HG03139 (cell line): ENCODE results near the gene CCR5.

ENCODE experiments used
- ATAC-seq: cut with Tn5 transposase; IDR thresholded peaks from one replicate; pipeline ENCODE4 v1.9.1; 2021; ENCODE audit not compliant: unreplicated experiment

CCR5 gene

DNA sequence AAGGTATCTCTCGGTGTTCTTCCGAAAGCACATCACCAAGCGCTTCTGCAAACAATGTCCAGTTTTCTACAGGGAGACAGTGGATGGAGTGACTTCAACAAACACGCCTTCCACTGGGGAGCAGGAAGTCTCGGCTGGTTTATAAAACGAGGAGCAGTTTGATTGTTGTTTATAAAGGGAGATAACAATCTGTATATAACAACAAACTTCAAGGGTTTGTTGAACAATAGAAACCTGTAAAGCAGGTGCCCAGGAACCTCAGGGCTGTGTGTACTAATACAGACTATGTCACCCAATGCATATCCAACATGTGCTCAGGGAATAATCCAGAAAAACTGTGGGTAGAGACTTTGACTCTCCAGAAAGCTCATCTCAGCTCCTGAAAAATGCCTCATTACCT lies 12.3 kb upstream of the CCR5 start:
- no peak for ATAC-seq

DNA sequence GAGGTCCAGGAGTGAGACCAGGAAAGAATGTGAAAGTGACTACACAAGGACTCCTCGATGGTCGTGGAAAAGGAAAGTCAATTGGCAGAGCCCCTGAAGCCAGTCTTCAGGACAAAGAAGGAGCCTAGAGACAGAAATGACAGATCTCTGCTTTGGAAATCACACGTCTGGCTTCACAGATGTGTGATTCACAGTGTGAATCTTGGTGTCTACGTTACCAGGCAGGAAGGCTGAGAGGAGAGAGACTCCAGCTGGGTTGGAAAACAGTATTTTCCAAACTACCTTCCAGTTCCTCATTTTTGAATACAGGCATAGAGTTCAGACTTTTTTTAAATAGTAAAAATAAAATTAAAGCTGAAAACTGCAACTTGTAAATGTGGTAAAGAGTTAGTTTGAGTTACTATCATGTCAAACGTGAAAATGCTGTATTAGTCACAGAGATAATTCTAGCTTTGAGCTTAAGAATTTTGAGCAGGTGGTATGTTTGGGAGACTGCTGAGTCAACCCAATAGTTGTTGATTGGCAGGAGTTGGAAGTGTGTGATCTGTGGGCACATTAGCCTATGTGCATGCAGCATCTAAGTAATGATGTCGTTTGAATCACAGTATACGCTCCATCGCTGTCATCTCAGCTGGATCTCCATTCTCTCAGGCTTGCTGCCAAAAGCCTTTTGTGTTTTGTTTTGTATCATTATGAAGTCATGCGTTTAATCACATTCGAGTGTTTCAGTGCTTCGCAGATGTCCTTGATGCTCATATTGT lies 10.8 kb upstream of the CCR5 start:
- ATAC-seq: no peak

DNA sequence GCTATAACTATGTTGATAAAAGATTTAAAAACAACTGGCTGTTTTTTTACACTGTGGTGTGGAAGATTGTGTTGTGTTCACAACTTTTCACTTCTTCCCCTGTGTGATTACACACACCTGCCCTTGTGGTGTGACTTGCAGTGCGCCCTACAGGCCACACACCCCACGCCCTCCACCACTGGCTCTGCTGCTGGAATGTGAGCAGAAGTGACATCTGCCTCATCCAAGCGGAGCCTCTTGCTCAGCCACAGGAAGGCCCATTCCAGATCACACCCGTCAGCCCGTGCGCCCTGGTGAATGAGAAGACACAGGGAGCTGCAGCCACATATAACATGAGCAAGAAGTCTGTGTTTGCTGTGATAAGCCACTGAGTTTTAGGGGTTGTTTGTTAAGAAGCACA lies 9.8 kb upstream of the CCR5 start:
- ATAC-seq: no peak

DNA sequence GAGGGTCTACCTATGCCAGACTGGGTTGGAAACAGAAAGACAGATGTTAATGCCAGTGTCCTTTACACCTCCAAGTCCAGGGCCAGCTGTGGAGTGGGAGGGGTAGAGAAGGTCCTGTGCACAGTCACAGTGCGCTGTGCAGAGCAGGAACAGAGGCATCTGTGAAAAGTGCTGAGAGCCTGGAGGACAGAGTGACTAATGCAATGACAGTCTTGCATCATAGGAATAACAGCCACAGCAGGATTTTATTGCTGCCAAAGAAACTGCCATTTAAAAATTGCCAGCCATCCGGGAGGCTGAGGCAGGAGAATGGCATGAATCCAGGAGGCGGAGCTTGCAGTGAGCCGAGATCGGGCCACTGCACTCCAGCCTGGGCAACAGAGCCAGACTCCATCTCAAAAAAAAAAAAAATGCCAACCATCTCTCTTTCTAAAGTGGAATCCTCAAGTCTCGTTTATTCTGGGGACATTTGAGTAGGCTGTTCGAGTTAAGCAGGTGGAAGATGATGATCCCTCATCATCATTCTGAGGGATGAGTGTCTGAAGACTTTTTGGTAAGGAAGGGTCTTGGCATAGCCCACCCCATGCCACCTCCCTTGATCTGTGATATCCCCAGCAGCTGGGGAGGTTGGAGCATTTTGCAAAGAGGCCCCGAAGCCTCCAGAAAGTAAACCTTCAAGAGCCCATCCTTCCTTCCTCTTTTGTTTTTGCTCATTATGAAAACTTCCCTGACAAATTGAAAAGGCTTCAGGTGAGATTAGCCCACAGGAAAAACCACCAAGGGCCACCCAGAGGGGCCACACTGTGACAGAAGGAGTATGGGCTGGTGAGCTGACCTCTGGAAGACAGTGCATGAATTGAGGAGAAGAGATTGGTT lies 9.1 kb upstream of the CCR5 start:
- no peak for ATAC-seq

DNA sequence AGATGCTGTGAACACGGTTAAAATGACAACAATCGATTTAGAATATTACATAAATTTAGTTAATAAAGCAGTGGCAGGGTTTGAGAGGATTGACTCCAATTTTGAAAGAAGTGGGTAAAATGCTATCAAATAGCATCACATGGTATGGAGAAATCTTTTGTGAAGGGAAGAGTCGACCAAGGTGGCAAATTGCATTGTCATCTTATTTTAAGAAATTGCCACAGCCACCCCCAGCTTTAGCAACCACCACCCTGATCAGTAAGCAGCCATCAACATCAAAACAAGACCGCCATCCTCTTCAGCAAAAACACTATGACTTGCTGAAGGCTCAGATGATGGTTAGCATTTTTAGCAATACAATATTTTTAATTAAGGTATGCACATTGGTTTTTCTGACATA lies 5.7 kb upstream of the CCR5 start:
- no peak for ATAC-seq

DNA sequence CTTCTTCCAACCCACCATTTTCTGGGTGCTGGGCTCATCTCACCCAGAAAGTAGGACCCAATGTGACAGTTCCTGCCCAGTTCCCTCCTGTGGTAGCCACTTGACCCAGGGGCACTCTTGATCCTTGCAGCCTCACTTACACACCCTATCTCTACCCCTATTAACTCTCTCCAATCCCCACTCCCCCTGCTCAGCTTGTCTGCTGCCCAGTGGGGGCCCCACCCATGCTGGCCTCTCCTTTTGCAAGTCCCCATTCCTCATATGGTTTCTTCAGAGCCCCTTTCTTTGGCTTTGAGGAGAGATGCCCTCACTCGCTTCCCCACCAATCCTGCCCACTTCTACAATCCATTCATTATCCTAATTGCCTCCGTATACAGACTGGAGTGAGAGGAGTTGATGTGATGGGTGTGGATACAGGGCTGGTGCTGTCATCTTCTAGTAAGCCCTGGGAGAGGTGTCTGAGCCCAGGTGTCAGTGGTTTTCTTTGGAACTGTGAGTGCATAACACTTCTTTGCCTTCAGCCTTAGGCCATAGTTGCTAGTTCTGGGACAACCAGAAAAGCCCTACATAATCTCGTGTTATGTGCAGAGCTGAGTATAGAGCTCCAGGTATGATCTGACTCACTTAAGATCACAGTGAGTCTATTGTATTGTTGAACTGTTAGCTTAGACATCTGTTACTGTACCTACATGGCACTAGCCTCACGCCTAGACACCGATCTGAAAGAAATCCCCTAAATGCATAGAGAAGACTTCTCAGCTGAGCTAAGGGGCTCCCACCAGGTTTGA lies 4.8 kb upstream of the CCR5 start:
- ATAC-seq: no peak

DNA sequence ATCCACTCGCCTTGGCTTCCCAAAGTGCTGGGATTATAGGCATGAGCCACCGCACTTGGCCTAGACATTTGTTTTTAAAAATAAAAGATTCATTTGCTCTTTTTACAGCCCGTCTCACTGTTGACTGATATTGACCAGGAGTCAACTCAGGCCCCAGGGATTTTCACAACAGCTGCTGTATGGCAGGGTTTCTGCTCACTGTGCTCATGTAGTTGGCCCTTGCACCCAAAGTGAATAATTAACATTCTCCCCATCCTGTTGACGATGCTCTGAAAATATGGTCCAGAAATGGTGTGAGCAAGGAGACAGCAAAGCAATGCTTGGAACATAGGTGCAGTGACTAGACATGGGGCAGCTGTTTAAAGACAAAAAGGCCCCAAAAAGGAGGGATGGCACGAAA lies 2.9 kb upstream of the CCR5 start:
- no peak for ATAC-seq

DNA sequence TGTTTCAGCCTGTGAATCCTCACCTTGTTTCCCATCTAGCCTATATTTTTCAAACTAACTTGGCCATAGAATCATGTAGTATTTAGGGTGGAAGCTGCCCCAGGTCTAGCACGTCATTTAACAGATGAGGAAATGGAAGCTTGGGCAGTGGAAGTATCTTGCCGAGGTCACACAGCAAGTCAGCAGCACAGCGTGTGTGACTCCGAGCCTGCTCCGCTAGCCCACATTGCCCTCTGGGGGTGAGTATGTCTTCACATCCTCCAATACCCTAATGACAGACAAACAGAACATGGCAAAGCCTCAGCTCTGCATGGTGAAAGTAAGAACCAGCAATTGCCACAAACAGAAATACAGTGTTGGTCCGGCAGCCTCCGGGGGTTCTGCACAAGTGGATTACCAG lies 2.2 kb upstream of the CCR5 start:
- ATAC-seq: no peak

DNA sequence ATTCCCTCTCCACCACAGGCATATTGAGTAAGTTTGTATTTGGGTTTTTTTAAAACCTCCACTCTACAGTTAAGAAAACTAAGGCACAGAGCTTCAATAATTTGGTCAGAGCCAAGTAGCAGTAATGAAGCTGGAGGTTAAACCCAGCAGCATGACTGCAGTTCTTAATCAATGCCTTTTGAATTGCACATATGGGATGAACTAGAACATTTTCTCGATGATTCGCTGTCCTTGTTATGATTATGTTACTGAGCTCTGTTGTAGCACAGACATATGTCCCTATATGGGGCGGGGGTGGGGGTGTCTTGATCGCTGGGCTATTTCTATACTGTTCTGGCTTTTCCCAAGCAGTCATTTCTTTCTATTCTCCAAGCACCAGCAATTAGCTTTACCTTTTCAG lies 1.6 kb upstream of the CCR5 start:
- no peak for ATAC-seq

DNA sequence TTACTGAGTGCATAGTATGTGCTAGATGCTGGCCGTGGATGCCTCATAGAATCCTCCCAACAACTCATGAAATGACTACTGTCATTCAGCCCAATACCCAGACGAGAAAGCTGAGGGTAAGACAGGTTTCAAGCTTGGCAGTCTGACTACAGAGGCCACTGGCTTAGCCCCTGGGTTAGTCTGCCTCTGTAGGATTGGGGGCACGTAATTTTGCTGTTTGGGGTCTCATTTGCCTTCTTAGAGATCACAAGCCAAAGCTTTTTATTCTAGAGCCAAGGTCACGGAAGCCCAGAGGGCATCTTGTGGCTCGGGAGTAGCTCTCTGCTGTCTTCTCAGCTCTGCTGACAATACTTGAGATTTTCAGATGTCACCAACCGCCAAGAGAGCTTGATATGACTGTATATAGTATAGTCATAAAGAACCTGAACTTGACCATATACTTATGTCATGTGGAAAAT lies 1.0 kb upstream of the CCR5 start:
- no peak for ATAC-seq

DNA sequence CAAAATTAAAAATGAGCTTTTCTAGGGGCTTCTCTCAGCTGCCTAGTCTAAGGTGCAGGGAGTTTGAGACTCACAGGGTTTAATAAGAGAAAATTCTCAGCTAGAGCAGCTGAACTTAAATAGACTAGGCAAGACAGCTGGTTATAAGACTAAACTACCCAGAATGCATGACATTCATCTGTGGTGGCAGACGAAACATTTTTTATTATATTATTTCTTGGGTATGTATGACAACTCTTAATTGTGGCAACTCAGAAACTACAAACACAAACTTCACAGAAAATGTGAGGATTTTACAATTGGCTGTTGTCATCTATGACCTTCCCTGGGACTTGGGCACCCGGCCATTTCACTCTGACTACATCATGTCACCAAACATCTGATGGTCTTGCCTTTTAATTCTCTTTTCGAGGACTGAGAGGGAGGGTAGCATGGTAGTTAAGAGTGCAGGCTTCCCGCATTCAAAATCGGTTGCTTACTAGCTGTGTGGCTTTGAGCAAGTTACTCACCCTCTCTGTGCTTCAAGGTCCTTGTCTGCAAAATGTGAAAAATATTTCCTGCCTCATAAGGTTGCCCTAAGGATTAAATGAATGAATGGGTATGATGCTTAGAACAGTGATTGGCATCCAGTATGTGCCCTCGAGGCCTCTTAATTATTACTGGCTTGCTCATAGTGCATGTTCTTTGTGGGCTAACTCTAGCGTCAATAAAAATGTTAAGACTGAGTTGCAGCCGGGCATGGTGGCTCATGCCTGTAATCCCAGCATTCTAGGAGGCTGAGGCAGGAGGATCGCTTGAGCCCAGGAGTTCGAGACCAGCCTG lies 984 bp downstream of the CCR5 start:
- ATAC-seq: no peak

DNA sequence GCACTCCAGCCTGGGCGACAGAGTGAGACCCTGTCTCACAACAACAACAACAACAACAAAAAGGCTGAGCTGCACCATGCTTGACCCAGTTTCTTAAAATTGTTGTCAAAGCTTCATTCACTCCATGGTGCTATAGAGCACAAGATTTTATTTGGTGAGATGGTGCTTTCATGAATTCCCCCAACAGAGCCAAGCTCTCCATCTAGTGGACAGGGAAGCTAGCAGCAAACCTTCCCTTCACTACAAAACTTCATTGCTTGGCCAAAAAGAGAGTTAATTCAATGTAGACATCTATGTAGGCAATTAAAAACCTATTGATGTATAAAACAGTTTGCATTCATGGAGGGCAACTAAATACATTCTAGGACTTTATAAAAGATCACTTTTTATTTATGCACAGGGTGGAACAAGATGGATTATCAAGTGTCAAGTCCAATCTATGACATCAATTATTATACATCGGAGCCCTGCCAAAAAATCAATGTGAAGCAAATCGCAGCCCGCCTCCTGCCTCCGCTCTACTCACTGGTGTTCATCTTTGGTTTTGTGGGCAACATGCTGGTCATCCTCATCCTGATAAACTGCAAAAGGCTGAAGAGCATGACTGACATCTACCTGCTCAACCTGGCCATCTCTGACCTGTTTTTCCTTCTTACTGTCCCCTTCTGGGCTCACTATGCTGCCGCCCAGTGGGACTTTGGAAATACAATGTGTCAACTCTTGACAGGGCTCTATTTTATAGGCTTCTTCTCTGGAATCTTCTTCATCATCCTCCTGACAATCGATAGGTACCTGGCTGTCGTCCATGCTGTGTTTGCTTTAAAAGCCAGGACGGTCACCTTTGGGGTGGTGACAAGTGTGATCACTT lies 2.0 kb downstream of the CCR5 start:
- ATAC-seq: no peak

DNA sequence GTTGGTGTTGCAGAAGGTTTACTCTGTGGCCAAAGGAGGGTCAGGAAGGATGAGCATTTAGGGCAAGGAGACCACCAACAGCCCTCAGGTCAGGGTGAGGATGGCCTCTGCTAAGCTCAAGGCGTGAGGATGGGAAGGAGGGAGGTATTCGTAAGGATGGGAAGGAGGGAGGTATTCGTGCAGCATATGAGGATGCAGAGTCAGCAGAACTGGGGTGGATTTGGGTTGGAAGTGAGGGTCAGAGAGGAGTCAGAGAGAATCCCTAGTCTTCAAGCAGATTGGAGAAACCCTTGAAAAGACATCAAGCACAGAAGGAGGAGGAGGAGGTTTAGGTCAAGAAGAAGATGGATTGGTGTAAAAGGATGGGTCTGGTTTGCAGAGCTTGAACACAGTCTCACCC lies 4.0 kb downstream of the CCR5 start:
- ATAC-seq: no peak

DNA sequence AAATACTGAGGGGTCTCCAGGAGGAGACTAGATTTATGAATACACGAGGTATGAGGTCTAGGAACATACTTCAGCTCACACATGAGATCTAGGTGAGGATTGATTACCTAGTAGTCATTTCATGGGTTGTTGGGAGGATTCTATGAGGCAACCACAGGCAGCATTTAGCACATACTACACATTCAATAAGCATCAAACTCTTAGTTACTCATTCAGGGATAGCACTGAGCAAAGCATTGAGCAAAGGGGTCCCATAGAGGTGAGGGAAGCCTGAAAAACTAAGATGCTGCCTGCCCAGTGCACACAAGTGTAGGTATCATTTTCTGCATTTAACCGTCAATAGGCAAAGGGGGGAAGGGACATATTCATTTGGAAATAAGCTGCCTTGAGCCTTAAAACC lies 4.5 kb downstream of the CCR5 start:
- ATAC-seq: no peak

DNA sequence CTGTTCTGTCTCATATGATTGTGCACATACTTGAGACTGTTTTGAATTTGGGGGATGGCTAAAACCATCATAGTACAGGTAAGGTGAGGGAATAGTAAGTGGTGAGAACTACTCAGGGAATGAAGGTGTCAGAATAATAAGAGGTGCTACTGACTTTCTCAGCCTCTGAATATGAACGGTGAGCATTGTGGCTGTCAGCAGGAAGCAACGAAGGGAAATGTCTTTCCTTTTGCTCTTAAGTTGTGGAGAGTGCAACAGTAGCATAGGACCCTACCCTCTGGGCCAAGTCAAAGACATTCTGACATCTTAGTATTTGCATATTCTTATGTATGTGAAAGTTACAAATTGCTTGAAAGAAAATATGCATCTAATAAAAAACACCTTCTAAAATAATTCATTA lies 5.1 kb downstream of the CCR5 start:
- ATAC-seq: no peak

DNA sequence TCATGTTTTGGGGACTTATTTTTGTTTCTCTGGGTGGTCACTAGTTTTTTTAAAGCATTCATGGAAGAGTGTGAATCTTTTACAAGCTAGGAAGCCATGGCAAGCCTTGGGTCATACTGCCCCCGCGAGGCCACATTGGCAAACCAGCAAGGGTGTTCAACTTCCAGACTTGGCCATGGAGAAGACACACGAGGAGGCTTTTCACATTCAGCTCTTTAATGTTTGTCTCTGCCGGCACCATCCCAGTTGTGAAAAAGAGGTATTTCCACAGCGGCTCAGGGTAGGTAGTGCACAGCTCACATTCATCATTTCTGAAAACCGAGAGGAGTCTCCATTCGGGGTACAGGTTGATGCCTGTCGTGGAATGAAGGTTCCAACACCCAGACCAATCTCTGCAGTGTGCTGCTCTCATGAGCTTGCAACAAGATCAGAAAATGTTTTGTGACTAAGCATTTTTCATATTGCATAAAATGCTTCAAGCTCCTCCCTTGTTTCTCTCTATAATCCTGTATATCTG lies 7.7 kb downstream of the CCR5 start:
- ATAC-seq: no peak

DNA sequence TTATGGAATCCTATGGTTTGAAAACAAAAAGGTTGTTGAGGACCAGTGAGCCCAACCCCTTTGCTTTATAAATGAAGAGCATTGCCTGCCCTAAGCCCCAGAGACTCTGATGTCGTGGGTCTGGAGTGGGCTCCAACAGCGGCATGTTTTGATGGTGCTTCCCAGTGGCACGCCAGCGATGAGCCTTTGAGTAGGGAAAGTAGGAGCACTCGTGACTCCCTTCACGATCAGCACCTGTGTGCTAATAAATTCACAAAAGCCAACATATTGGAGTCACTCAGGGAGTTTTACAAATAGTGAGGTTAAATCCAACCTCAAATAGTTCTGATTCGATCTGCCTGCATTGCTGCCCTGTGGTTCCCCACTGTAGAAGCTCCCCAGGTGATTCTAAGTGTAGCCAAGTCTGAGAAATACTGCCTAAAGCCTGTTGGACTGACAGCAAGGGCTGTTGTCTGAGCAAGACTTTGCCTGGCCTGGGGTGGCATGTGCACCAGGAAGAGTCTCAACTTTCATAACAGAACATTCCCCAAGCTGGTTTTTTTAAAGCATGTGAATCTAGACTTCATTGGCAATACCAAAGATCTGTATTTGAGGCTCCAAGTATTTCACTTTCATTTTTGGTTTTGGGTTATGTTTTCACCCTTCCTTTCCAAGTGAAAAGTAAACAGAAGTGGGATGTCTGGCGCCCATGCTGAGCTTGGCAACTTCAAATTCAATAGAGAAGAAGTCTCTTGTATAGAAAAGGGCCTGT lies 9.9 kb downstream of the CCR5 start:
- no peak for ATAC-seq

DNA sequence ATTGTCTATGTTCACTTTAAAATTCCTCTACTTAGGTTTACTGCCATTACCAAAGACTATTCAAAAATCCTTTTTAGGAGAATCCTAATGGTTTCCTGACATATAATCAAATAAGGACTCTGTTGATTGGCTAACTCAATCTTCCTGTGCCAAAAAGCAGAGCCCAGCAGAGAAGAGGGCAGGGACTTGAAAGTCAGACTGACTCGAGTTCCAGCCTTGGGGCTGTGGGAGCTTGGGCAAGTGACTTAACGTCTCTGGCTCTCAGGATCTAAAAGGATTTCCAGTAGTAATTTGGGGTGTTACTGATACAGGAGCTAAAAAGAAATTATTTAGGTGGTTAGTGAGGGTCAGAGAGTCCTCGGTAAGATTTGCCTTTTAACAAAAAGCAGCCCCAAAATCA lies 10.9 kb downstream of the CCR5 start:
- no peak for ATAC-seq
